Prostate gland (tissue), 2 donors: ENCODE measurements around the gene CHAC2.
A peak's percentile ranks its signal among the peaks of the same experiment; 100 is the strongest.

ENCODE experiments used
- CTCF ChIP-seq, 4 experiments: fragments of 200-600 bp in 2 of 4; fragments of 450-650 bp in 2 of 4; sonication (generic) in 2 of 4; IDR thresholded peaks; 1 replicate in 3 of 4; 2 replicates in 1 of 4; pipeline ENCODE4 v1.5.1; 2016 to 2019; ENCODE audit warnings: antibody characterized with exemption in 4 of 4, mild to moderate bottlenecking in 2 of 4, moderate library complexity in 2 of 4
- POLR2AphosphoS5 ChIP-seq: sonication (generic); formaldehyde crosslinking; IDR thresholded peaks from one replicate; pipeline ENCODE4 v1.6.1; 2017; ENCODE audit warnings: antibody characterized with exemption

- TF ChIP-seq POLR2AphosphoS5 (peak; percentile 76), CTCF (IDR thresholded peaks at IDR 0.05) (peak; percentile 32 to 55 (median 37))
Measured at GRCh38 chr2:53767405-53768241, at the start of gene CHAC2.
